Measurements from ENCODE around the gene SETBP1. TPM values are rescaled to one million over a fixed set of nuclear protein-coding genes. Genes with fewer than 3 reads are reported as not detected.
A peak's percentile ranks its signal among the peaks of the same experiment; 100 is the strongest.

SETBP1 gene
- total and polyA plus RNA-seq, 2 of the 13 experiments (the other 11 are each of a cell fraction or from before 2014, with no cell fraction given): 0.18 to 0.65 TPM

DNA sequence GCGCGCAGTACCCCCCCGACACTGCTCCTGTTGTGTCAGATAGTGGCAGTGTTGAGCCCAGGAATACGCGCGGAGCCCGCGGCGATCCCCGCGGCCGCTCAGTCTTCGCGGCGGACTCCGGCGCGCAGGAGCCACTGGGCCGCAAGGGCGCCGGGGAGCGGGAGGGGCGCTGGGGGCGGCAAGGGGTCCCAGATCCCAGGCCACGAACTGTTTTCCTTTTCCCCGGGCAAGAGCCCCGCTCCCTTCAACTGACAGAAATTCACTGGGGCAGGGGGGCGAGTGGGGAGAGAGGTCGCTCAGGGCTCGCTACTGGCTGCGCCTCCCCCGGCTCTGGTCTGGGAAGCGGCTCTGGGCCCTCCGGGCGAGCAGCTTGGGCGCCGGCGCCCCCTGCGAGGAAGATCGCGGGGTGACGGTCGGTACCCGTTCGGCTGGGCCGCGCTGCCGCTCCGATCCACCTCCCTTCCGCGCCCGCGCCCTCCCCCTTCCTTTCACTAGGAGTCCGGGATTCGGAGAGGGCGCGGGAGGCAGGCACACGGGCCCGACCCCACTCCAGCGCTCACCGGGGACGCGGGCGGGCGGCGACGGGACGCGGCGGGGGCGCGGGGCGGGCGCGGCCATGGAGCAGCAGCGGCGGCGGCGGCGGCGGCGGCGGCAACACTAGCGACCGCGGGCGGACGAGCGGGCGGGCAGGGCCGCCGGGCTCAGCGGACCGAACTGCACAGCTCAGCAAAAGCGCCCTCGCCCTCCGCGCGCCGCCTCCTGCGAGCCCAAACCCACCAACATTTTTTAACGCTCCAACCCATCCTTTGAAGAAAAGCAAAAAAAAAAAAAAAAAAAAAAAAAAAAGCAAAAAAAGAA is 1.4 kb upstream of the SETBP1 start (continued):
- no peak for TF ChIP-seq DPF2 (CRISPR knock-in tag; IDR thresholded peaks at IDR 0.05; ENCODE audit: borderline replicate concordance, low read depth)
- no peak for TF ChIP-seq HMG20B (CRISPR knock-in tag; conservative IDR thresholded peaks at IDR 0.05)
- TF ChIP-seq U2AF2 (IDR thresholded peaks at IDR 0.05; ENCODE audit: low read depth, low read length): no peak
- TF ChIP-seq PAWR (CRISPR knock-in tag; IDR thresholded peaks at IDR 0.05; ENCODE audit: borderline replicate concordance): no peak
- TF ChIP-seq HNRNPK (IDR thresholded peaks at IDR 0.05; ENCODE audit: low read depth, low read length, poor library complexity, severe bottlenecking): no peak
- no peak for TF ChIP-seq SNAPC2 (CRISPR knock-in tag; IDR thresholded peaks at IDR 0.05)
- TF ChIP-seq POLR2AphosphoS5 (IDR thresholded peaks at IDR 0.05; ENCODE audit: low read depth, low read length): peak; percentile 42; the same call in 1 of the 2 replicates
- TF ChIP-seq, protein P1, sequence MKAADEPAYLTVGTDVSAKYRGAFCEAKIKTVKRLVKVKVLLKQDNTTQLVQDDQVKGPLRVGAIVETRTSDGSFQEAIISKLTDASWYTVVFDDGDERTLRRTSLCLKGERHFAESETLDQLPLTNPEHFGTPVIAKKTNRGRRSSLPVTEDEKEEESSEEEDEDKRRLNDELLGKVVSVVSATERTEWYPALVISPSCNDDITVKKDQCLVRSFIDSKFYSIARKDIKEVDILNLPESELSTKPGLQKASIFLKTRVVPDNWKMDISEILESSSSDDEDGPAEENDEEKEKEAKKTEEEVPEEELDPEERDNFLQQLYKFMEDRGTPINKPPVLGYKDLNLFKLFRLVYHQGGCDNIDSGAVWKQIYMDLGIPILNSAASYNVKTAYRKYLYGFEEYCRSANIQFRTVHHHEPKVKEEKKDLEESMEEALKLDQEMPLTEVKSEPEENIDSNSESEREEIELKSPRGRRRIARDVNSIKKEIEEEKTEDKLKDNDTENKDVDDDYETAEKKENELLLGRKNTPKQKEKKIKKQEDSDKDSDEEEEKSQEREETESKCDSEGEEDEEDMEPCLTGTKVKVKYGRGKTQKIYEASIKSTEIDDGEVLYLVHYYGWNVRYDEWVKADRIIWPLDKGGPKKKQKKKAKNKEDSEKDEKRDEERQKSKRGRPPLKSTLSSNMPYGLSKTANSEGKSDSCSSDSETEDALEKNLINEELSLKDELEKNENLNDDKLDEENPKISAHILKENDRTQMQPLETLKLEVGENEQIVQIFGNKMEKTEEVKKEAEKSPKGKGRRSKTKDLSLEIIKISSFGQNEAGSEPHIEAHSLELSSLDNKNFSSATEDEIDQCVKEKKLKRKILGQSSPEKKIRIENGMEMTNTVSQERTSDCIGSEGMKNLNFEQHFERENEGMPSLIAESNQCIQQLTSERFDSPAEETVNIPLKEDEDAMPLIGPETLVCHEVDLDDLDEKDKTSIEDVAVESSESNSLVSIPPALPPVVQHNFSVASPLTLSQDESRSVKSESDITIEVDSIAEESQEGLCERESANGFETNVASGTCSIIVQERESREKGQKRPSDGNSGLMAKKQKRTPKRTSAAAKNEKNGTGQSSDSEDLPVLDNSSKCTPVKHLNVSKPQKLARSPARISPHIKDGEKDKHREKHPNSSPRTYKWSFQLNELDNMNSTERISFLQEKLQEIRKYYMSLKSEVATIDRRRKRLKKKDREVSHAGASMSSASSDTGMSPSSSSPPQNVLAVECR (CRISPR knock-in tag; IDR thresholded peaks at IDR 0.05; ENCODE audit: borderline replicate concordance): no peak; the same call in 1 of the 2 replicates
- TF ChIP-seq, protein P2, sequence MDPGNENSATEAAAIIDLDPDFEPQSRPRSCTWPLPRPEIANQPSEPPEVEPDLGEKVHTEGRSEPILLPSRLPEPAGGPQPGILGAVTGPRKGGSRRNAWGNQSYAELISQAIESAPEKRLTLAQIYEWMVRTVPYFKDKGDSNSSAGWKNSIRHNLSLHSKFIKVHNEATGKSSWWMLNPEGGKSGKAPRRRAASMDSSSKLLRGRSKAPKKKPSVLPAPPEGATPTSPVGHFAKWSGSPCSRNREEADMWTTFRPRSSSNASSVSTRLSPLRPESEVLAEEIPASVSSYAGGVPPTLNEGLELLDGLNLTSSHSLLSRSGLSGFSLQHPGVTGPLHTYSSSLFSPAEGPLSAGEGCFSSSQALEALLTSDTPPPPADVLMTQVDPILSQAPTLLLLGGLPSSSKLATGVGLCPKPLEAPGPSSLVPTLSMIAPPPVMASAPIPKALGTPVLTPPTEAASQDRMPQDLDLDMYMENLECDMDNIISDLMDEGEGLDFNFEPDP (CRISPR knock-in tag; conservative IDR thresholded peaks at IDR 0.05): no peak
- TF ChIP-seq KMT2B (CRISPR knock-in tag; IDR thresholded peaks at IDR 0.05): no peak
- TF ChIP-seq CAMTA2 (CRISPR knock-in tag; IDR thresholded peaks at IDR 0.05; ENCODE audit: borderline replicate concordance): no peak
- TF ChIP-seq NFKBIZ (CRISPR knock-in tag; IDR thresholded peaks at IDR 0.05): no peak
- TF ChIP-seq, protein P3, sequence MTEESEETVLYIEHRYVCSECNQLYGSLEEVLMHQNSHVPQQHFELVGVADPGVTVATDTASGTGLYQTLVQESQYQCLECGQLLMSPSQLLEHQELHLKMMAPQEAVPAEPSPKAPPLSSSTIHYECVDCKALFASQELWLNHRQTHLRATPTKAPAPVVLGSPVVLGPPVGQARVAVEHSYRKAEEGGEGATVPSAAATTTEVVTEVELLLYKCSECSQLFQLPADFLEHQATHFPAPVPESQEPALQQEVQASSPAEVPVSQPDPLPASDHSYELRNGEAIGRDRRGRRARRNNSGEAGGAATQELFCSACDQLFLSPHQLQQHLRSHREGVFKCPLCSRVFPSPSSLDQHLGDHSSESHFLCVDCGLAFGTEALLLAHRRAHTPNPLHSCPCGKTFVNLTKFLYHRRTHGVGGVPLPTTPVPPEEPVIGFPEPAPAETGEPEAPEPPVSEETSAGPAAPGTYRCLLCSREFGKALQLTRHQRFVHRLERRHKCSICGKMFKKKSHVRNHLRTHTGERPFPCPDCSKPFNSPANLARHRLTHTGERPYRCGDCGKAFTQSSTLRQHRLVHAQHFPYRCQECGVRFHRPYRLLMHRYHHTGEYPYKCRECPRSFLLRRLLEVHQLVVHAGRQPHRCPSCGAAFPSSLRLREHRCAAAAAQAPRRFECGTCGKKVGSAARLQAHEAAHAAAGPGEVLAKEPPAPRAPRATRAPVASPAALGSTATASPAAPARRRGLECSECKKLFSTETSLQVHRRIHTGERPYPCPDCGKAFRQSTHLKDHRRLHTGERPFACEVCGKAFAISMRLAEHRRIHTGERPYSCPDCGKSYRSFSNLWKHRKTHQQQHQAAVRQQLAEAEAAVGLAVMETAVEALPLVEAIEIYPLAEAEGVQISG (CRISPR knock-in tag; IDR thresholded peaks at IDR 0.05): peak; percentile 6; the same call in 1 of the 2 replicates
- TF ChIP-seq TOE1 (CRISPR knock-in tag; IDR thresholded peaks at IDR 0.05): no peak
- 0 out of 2 replicates have a peak, but pooled peaks have one; percentile 37 for TF ChIP-seq ZNF563 (CRISPR knock-in tag; IDR thresholded peaks at IDR 0.05)
